Stimulated activated CD8-positive, alpha-beta memory T cell treated with anti-CD3 and anti-CD28 coated beads, Interleukin-4, amount 100 ng/mL, for 1 hour (primary cell): ENCODE measurements around the gene ARHGEF6.
"Not testable (repeated sequence)": the region's sequence is repeated elsewhere in the genome, so short reads cannot be mapped to it uniquely, and the experiment has no call there.

Source experiments
- DNase-seq, 2 donors: peaks; one replicate each; pipeline ENCODE4 v3.0.0-alpha.2; 2020; ENCODE audit warnings: low read depth in 2 of 2, low spot score in 1 of 2

Gene ARHGEF6, protein sequence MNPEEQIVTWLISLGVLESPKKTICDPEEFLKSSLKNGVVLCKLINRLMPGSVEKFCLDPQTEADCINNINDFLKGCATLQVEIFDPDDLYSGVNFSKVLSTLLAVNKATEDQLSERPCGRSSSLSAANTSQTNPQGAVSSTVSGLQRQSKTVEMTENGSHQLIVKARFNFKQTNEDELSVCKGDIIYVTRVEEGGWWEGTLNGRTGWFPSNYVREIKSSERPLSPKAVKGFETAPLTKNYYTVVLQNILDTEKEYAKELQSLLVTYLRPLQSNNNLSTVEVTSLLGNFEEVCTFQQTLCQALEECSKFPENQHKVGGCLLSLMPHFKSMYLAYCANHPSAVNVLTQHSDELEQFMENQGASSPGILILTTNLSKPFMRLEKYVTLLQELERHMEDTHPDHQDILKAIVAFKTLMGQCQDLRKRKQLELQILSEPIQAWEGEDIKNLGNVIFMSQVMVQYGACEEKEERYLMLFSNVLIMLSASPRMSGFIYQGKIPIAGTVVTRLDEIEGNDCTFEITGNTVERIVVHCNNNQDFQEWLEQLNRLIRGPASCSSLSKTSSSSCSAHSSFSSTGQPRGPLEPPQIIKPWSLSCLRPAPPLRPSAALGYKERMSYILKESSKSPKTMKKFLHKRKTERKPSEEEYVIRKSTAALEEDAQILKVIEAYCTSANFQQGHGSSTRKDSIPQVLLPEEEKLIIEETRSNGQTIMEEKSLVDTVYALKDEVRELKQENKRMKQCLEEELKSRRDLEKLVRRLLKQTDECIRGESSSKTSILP

GRCh38 chrX:136780763-136781162 is at the start of gene ARHGEF6:
TSS of gene ARHGEF6 (minus strand) at chrX:136780932. CDS start at chrX:136780882, 50 bp downstream.
- no peak for DNase-seq

- no peak for DNase-seq
These were observed 48.7 kb upstream of the ARHGEF6 start for GRCh38 chrX:136829413-136829812.

- no peak for DNase-seq
These were observed 48.1 kb upstream of the ARHGEF6 start for GRCh38 chrX:136828830-136829229.

- DNase-seq: no peak
These were observed 46.3 kb upstream of the ARHGEF6 start for GRCh38 chrX:136827026-136827425.

DNA sequence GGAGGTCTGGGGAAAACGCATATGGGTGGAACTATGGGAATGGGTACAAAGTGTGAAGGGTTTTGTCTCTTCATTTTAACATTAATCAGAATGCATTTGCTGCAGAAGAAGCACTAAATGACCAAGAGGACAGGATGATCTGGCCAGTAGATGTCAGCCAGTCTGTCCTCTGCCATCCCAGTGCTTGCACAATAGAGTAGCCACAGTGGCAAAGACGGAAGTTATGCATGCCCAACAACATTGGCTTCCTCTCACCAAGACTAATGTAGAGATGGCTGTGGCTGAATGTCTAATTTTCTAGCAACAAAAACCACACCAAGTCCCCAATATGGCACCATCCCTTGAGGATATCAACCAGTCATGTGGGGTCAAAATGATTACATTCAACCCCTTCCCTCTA is 45.0 kb upstream of the ARHGEF6 start:
- no peak for DNase-seq

GRCh38 chrX:136823175-136823574 is 42.4 kb upstream of the ARHGEF6 start:
- no peak for DNase-seq

DNA sequence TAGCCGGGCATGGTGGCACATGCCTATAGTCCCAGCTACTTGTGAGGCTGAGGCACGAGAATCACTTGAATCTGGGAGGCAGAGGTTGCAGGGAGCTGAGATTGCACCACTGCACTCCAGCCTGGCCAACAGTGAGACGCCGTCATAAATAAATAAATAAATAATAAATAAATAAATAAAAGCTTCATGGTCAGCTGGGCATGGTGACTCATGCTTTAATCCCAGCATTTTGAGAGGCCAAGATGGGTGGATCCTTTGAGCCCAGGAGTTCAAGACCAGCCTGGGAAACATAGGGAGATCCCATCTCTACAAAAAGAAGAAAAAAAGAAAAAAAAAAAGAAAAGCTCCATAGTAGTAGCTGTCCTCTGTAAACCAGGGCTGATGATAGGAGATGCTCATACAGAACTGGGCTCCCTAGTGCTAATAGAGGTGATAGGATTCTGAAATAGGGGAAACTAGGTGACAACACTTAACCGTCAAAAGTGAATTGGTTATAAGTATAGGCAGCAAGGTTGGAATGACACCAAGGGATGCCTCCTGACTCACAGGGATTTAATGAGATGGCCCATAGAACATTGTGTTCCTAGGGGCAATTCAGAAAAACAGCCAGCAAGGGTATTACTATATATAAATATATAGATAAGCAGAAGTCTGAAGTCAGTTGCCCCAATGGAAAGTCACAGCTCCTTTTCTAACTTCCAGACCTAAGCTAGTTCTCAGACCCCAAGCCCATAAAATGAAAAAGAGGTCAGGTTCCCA is 41.8 kb upstream of the ARHGEF6 start:
- no peak for DNase-seq

GRCh38 chrX:136819756-136820155 is 39.0 kb upstream of the ARHGEF6 start:
- DNase-seq: not testable (repeated sequence)

DNA sequence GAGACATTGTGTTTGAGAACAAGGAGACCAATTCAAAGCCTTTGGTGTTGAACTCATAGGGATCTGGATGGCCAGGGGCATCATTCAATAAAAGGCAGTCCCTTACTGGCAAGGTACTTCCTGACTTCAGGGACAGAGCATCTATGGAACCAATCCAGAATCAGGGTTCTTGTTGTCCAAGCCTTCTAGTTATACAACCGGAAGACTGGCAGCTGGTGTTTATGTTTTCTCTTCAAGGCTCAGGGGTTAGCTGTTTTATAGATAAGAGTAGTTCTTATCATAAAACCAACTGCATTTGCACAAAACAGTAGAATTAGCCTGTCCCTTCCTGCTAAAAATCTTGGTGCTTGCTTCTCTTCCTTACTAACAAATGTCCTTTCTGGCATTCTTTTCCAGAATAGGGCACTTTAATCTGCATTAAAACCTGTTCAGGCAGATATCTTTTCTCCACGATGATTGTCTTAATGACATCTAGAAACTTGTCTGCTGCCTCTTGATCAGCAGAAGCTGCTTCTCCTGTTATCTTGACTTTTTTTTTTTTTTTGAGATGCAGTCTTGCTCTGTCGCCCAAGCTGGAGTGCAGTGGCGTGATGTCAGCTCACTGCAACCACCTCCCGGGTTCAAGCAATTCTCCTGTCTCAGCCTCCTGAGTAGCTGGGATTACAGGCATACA is 38.4 kb upstream of the ARHGEF6 start:
- no peak for DNase-seq

- DNase-seq: no peak
These were observed 36.2 kb upstream of the ARHGEF6 start for GRCh38 chrX:136816975-136817374.

DNA sequence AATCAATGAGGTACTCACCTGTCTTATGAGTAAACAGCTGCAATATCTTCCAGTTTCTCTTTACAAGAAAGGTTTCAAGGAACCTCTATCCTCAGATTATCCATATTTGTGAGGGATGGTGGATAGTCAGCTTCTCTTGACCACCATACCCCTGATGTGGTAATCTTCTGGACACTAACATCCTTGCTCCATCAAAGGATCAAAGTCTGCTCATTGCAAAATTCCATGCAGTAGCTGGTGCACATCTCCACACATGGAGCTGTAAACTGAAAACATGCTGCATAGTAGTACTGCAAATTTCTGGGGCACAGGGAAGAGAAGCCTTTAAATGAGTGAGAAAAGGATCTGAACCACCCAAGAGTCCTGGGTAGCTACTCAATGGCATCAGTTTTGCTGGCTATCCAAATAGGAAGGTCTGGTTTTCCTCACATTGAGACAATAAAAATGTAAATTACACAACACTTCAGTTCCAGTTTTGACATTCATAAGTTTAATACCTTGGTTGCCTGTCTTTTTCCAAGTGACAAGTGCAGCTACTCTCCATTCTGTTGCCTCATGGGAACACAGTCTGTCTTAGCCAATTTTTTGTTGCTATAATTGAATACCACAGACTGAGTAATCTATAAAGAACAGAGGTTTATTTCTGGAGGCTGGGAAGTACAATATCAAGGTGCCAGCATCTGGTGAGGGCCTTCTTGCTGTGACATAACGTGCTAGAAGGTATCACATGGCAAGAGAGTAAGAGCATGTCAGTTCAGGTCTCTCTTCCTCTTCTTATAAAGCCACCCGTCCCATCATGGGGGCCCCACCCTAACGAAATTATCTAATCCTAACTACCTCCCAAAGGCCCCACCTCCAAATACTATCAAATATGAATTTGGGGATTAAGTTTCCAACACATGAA is 34.4 kb upstream of the ARHGEF6 start:
- no peak for DNase-seq

GRCh38 chrX:136812286-136812685 is 31.6 kb upstream of the ARHGEF6 start:
- DNase-seq: no peak

GRCh38 chrX:136810493-136810892 is 29.8 kb upstream of the ARHGEF6 start:
- DNase-seq: no peak

DNA sequence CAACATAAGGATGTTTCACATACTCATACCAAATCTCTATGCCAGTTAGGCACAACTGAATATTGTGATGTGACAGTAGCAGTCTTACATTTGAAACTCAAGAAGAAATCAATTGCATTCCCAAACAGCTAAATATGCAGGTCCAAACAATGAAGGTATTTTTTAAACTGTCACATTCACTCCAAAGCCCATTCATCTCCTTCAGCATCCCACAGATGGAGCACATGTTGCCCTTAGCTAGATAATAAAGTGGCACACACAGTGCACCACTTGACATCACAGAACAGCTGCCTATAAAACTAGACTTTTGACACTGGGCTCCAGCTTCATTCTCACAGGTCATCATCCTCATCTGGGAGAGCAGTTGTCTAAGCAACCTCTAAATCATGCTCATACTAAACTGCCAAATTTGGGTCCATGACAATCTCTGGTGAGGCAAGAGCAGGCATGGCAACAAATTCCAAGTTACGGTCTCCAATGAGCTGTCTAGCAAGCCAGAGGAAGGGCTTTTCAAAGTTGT is 26.2 kb upstream of the ARHGEF6 start:
- no peak for DNase-seq

DNA sequence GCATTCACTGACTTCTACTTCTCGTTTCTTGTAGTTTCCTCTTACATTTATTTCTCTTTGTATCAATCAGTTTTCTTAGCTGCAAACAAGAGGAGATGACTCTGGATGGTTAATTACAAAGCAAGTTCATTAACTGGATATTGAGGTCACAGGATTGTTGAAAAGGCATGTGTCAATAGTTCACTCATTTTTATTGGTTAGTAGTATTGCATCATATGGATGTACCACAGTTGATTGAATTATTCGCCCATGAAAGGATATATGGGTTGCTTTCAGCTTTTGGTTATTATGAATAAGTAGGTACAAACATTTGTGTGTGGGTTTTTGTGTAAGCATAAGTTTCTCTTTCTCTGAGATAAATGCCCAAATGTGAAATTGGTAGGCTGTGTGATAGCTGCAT is 21.8 kb upstream of the ARHGEF6 start:
- no peak for DNase-seq

- DNase-seq: no peak
These were observed 17.1 kb upstream of the ARHGEF6 start for GRCh38 chrX:136797787-136798186.

DNA sequence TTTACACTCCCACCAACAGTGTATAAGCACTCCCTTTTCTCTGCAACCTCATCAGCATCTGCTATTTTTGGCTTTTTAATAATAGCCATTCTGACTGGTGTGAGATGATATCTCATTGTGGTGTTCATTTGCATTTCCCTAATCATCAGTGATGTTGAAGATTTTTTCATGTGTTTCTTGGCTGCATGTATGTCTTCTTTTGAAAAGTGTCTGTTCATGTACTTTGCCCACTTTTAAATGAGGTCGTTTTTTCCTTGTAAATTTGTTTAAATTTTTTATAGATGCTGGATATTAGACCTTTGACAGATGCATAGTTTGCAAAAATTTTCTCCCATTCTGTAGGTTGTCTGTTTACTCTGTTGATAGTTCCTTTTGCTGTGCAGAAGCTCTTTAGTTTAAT is 14.4 kb upstream of the ARHGEF6 start:
- not testable (repeated sequence) for DNase-seq

DNA sequence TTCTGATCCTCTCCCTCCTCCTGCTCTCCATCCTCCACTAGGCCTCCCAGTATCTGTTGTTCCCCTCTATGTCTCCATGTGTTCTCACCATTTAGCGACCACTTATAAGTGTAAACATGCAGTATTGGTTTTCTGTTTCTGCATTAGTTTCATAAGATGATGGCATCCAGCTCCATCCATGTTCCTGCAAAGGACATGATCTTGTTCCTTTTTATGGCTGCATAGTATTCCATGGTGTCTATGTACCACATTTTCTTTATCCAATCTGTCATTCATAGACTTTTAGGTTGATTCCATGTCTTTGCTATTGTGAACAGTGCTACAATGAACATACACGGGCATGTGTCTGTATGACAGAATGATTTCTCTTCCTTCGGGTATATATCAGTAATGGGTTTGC is 13.9 kb upstream of the ARHGEF6 start:
- not testable (repeated sequence) for DNase-seq

DNA sequence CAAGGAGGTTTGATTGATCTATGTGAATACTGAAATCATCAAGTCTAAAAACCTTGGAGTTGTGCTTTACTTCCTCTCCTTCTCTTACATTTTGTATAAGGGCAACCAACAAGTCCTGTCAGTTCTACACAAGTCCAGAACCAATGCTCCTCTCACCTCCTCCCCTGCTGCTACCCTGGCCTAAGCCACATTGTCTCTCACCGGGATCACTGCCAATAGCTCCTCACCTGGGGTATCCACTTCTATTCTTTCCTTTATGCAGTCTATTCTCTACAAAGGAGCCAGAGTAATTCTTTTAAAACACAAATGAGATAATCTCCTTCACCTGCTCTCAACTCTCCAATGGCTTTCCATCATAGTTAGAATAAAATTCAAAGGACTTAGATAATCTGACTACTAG is 13.3 kb upstream of the ARHGEF6 start:
- DNase-seq: no peak

DNA sequence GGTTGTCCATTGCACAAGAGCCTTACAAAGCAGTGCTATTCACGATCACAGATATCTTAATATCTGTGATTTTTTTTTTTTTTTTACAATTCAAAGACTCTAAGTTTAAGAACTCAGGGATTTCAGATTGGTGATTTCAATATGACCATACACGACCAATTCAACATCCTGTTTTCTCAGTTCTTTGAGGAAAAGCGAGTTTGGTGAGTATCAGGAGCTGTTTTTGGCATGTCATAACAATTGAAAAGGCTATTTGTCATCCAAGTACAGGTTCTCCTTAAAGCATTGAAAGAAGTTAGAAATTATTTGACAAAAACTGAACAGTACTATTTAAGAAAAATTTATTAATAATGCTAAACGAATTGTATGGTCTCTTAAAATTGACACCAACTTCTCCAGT is 9.1 kb upstream of the ARHGEF6 start:
- DNase-seq: no peak
